HG03064 (cell line): Measurements from ENCODE around the gene ADGRG7.

Source experiments
- ATAC-seq: cut with Tn5 transposase; IDR thresholded peaks from one replicate; pipeline ENCODE4 v1.9.1; 2021; ENCODE audit warnings: low read depth; ENCODE audit not compliant: unreplicated experiment

Gene ADGRG7

DNA sequence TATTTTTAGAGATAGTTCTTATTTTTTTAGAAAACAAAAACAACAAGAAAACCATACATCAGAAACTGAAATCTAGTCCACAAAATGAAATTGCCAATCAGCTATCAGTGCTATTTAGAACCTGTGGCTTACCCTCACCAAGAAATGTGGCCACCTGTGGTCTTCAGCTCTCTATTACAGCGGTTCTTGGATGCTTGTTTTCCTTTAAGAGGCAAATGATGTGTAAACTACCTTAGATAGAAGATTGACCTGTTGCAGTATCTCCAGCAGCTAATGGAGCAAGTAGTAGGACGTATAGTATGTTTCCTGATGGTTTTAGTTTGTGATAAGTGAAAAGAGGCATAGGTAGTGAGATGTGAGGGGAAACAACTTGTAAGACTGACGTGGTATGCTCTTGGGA lies 121.1 kb downstream of the ADGRG7 start:
- no peak for ATAC-seq

DNA sequence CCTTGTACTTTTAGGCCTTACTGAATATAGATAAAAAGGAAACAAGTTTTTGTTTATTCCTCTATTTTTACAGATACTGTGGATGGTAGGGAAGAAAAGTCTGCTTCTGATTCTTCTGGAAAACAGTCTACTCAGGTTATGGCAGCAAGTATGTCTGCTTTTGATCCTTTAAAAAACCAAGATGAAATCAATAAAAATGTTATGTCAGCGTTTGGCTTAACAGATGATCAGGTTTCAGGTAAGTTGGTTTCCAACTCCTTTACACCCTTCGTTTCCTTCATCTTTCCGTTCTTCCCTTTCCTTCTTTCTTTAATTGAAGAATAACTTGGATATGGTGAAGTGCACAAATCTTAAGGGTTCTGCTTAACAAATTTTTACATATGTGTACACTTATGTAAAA lies 123.0 kb downstream of the ADGRG7 start:
- no peak for ATAC-seq

GRCh38 chr3:100737334-100737733 lies 127.9 kb downstream of the ADGRG7 start:
- no peak for ATAC-seq

GRCh38 chr3:100740207-100740606 lies 130.8 kb downstream of the ADGRG7 start:
- ATAC-seq: no peak

GRCh38 chr3:100743535-100743934 lies 134.1 kb downstream of the ADGRG7 start:
- ATAC-seq: no peak

DNA sequence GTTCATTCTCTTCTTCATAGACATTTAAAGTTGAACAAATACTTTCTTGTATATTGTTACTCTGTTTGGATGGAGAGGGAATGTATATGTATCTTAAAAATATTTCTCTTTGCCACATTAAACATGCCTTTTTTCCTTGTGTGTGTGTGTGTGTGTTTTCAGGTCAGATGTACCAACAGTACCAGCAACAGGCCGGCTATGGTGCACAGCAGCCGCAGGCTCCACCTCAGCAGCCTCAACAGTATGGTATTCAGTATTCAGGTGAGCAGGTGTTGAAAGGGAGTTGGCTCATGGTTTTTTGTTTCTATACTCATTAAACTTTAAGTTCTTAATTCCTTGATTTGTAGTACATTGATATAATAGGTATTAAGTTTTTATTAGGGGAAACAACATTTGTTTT lies 135.3 kb downstream of the ADGRG7 start:
- no peak for ATAC-seq
